ENCODE measurements around the gene ACTG1.

DNA sequence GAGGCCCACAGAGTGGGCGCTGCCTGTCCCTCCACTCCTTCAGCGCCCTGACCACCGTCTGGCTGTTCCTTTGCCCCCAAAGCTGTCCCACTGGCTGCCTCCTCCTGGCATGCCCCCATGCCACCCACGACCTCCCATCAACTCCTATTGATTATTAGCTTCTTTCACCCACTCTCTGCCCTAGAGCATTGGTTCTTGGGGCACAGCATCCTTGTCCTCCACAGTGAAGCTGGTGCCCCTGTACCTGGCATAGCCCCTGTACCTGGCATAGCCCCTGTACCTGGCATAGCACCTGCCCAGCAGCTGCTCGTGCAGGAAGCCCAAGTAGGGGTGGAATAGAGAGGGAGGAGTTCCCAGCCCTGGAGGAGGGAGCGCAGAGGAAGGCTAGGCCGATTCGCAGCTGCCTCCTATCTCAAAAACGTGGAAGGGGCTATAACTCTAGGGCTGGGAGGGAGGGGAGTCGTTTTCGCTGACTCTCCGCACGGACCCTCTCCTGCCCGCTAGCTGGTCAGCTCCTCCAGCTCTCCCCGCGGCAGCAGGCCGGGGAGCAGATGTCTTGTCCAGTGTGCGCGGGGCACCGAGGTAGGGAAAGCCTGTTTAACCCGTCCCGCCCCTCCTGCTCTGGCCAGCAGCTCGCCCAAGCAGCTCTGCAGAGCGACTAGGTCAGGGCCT is 5.7 kb upstream of the ACTG1 start:
- TF ChIP-seq CTCF (conservative IDR thresholded peaks at IDR 0.05; ENCODE audit: low read length) = peak; percentile 12; the same call in 1 of the 2 replicates
- no peak for TF ChIP-seq EZH2phosphoT487 (IDR thresholded peaks at IDR 0.05; ENCODE audit: borderline replicate concordance, low read depth, low read length)
